CD14-positive monocyte (primary cell): ENCODE measurements around the gene ZC3H13. TPM values are rescaled to one million over a fixed set of nuclear protein-coding genes. Genes with fewer than 3 reads are reported as not detected.

Experiments
- DNase-seq, 3 donors: peaks; one replicate each; pipeline ENCODE4 v3.0.0-alpha.2; 2011 to 2022
- H2AFZ ChIP-seq: 2 replicates; pipeline ENCODE4 v1.6.0; 2012; ENCODE audit warnings: mild to moderate bottlenecking, low read depth, low read length, inconsistent platforms; ENCODE audit not compliant: insufficient read depth, poor library complexity, severe bottlenecking
- H3K27ac ChIP-seq, 2 donors: 1 replicate in 1 of 2; 2 replicates in 1 of 2; pipeline ENCODE4 v1.5.1; 2012 to 2013; ENCODE audit warnings: low read length in 2 of 2, control low read depth in 1 of 2, inconsistent platforms in 1 of 2, low read depth in 1 of 2, mild to moderate bottlenecking in 1 of 2
- H3K27me3 ChIP-seq, 2 donors: one replicate each; pipeline versions ENCODE4 v1.6.0 to v1.6.1; 2011 to 2013; ENCODE audit warnings: low read length in 2 of 2; ENCODE audit not compliant: control insufficient read depth in 2 of 2, insufficient read depth in 2 of 2
- H3K36me3 ChIP-seq, 2 donors: replicated peaks in 1 of 2; 1 replicate in 1 of 2; 2 replicates in 1 of 2; pipeline versions ENCODE4 v1.5.1 to v1.6.1; 2012 to 2013; ENCODE audit warnings: low read length in 2 of 2, control low read depth in 1 of 2, inconsistent platforms in 1 of 2, mild to moderate bottlenecking in 1 of 2; ENCODE audit not compliant: insufficient read depth in 2 of 2, control insufficient read depth in 1 of 2
- H3K4me1 ChIP-seq, 2 donors: 1 replicate in 1 of 2; 2 replicates in 1 of 2; pipeline versions ENCODE4 v1.5.1 to v1.6.1; 2012 to 2013; ENCODE audit warnings: low read length in 2 of 2, control low read depth in 1 of 2, inconsistent platforms in 1 of 2, mild to moderate bottlenecking in 1 of 2, moderate library complexity in 1 of 2; ENCODE audit not compliant: insufficient read depth in 2 of 2, control insufficient read depth in 1 of 2
- H3K4me2 ChIP-seq: replicated peaks from 2 replicates; pipeline ENCODE3; 2012; ENCODE audit warnings: low read length, moderate library complexity, mild to moderate bottlenecking; ENCODE audit not compliant: poor library complexity, severe bottlenecking; ENCODE audit errors: extremely low read depth
- H3K4me3 ChIP-seq, 3 experiments: fragments of 200-600 bp in 1 of 3; sonication (generic) in 1 of 3; replicated peaks in 1 of 3; 1 replicate in 2 of 3; 2 replicates in 1 of 3; pipeline ENCODE4 v1.5.1; 2011 to 2013; ENCODE audit warnings: low read length in 3 of 3, mild to moderate bottlenecking in 3 of 3, control low read depth in 2 of 3, low read depth in 2 of 3, inconsistent platforms in 1 of 3, moderate library complexity in 1 of 3
- H3K79me2 ChIP-seq: 2 replicates; pipeline ENCODE4 v1.6.0; 2012; ENCODE audit warnings: mild to moderate bottlenecking, control low read depth, inconsistent platforms, low read length, moderate library complexity; ENCODE audit not compliant: insufficient read depth
- H3K9ac ChIP-seq: 2 replicates; pipeline ENCODE4 v1.6.0; 2017; ENCODE audit warnings: low read length, mild to moderate bottlenecking; ENCODE audit not compliant: insufficient read depth, poor library complexity, severe bottlenecking
- H3K9me3 ChIP-seq, 2 donors: replicated peaks in 1 of 2; 1 replicate in 1 of 2; 2 replicates in 1 of 2; pipeline versions ENCODE4 v1.5.1 to v1.6.1; 2012 to 2013; ENCODE audit warnings: low read length in 2 of 2, control low read depth in 1 of 2; ENCODE audit not compliant: control insufficient read depth in 1 of 2, insufficient read depth in 1 of 2
- H4K20me1 ChIP-seq: 2 replicates; pipeline ENCODE4 v1.6.0; 2012; ENCODE audit warnings: mild to moderate bottlenecking, low read length, control low read depth, moderate library complexity; ENCODE audit not compliant: insufficient read depth
- H3K27ac Mint-ChIP-seq, 7 donors: one replicate each; pipeline ENCODE4 v1.8.0; 2020; ENCODE audit warnings: mild to moderate bottlenecking in 7 of 7, mixed read lengths in 7 of 7, moderate library complexity in 6 of 7, inconsistent platforms in 2 of 7
- H3K27me3 Mint-ChIP-seq, 3 donors: one replicate each; pipeline ENCODE4 v1.8.0; 2021 to 2022; ENCODE audit warnings: low read depth in 3 of 3, mild to moderate bottlenecking in 3 of 3, mixed read lengths in 3 of 3, moderate library complexity in 3 of 3, inconsistent platforms in 1 of 3
- H3K36me3 Mint-ChIP-seq, 2 donors: one replicate each; pipeline ENCODE4 v1.8.0; 2020; ENCODE audit warnings: mixed read lengths in 2 of 2, inconsistent platforms in 1 of 2, mild to moderate bottlenecking in 1 of 2
- H3K4me1 Mint-ChIP-seq: one replicate; pipeline ENCODE4 v1.8.0; 2020; ENCODE audit warnings: mild to moderate bottlenecking, mixed read lengths
- H3K4me3 Mint-ChIP-seq, 2 donors: one replicate each; pipeline ENCODE4 v1.8.0; 2020; ENCODE audit warnings: mild to moderate bottlenecking in 2 of 2, mixed read lengths in 2 of 2, moderate library complexity in 1 of 2
- H3K9me3 Mint-ChIP-seq, 7 donors: one replicate each; pipeline ENCODE4 v1.8.0; 2020 to 2022; ENCODE audit warnings: mixed read lengths in 7 of 7, mild to moderate bottlenecking in 6 of 7, moderate library complexity in 6 of 7, inconsistent platforms in 2 of 7
- WGBS: methylation state at CpG from one replicate; pipeline ENCODE4 v1.1.5; 2013; ENCODE audit warnings: missing lambda C conversion rate; ENCODE audit not compliant: insufficient coverage; 5-methylcytosine and 5-hydroxymethylcytosine counted together
- intact Hi-C, 2 donors: fragments of 100-400 bp; cut with micrococcal nuclease; formaldehyde crosslinking; loops; one replicate each; pipeline versions ENCODE4 v1.15.0 to v1.15.1; 2023
- polyA plus RNA-seq, 3 donors: library from polyadenylated mRNA; depleted of rRNA in 1 of 3; unstranded in 2 of 3; stranded (reverse) in 1 of 3; fragments of 300-500 nt in 2 of 3; fragments of >200 nt in 1 of 3; fragmentation: Illumina TruSeq in 2 of 3; gene quantifications; 1 replicate in 2 of 3; 2 replicates in 1 of 3; pipeline ENCODE4 v1.2.3, GENCODE V29; 2012 to 2021
- TF ChIP-seq, protein P1 (sequence below): fragments of 200-600 bp; IDR thresholded peaks from one replicate; pipeline ENCODE4 v1.8.0; 2022; ENCODE audit warnings: antibody characterized with exemption, mild to moderate bottlenecking

Gene ZC3H13
- polyA plus RNA-seq, 3 donors = 5.3 to 22.2 (median 9.7) TPM

- no CpG with 5 or more reads among the region's 1 CpG for WGBS
- Histone ChIP-seq H3K4me3 (no peak overlapping the region), H3K79me2 (no peaks in the 10 kb centered on the region), H3K27ac (no peak overlapping the region), H3K36me3 (no peaks in the 10 kb centered on the region), H3K4me2 (no peak overlapping the region), H3K4me1 (no peaks in the 10 kb centered on the region), H3K9ac (no peak overlapping the region), H3K27me3 (no peaks in the 10 kb centered on the region), H4K20me1 (no peaks in the 10 kb centered on the region), H3K9me3 (no peaks in the 10 kb centered on the region), H2AFZ (no peak overlapping the region)
- no peaks in the 10 kb centered on the region for H3K4me1 Mint-ChIP-seq
- TF ChIP-seq, protein P1, sequence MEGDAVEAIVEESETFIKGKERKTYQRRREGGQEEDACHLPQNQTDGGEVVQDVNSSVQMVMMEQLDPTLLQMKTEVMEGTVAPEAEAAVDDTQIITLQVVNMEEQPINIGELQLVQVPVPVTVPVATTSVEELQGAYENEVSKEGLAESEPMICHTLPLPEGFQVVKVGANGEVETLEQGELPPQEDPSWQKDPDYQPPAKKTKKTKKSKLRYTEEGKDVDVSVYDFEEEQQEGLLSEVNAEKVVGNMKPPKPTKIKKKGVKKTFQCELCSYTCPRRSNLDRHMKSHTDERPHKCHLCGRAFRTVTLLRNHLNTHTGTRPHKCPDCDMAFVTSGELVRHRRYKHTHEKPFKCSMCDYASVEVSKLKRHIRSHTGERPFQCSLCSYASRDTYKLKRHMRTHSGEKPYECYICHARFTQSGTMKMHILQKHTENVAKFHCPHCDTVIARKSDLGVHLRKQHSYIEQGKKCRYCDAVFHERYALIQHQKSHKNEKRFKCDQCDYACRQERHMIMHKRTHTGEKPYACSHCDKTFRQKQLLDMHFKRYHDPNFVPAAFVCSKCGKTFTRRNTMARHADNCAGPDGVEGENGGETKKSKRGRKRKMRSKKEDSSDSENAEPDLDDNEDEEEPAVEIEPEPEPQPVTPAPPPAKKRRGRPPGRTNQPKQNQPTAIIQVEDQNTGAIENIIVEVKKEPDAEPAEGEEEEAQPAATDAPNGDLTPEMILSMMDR = no peak
- no peak for DNase-seq
- no peak overlapping the region for H3K4me3 Mint-ChIP-seq
- peaks cover 0 to 2% (median 0%) of the 10 kb centered on the region in 3 donors for H3K27me3 Mint-ChIP-seq
- intact Hi-C loops = no loop called here
- no peaks in the 10 kb centered on the region for H3K9me3 Mint-ChIP-seq
- H3K27ac Mint-ChIP-seq = no peak overlapping the region
- H3K36me3 Mint-ChIP-seq = no peaks in the 10 kb centered on the region
Observed at GRCh38 chr13:45921162-45921736, 131.3 kb downstream of the ZC3H13 start.

- Mint-ChIP-seq H3K9me3 (peaks cover 0 to 1% (median 0%) of the 10 kb centered on the region in 7 donors), H3K4me1 (no peaks in the 10 kb centered on the region), H3K36me3 (no peaks in the 10 kb centered on the region), H3K27me3 (no peaks in the 10 kb centered on the region), H3K4me3 (no peak overlapping the region), H3K27ac (no peak overlapping the region)
- Histone ChIP-seq H3K4me1 (no peaks in the 10 kb centered on the region), H2AFZ (no peak overlapping the region), H3K9me3 (no peaks in the 10 kb centered on the region), H3K4me3 (no peak overlapping the region), H3K36me3 (no peaks in the 10 kb centered on the region), H3K4me2 (no peak overlapping the region), H3K9ac (no peak overlapping the region), H3K27ac (no peak overlapping the region), H3K79me2 (no peaks in the 10 kb centered on the region), H3K27me3 (no peaks in the 10 kb centered on the region), H4K20me1 (no peaks in the 10 kb centered on the region)
- TF ChIP-seq, protein P1 = no peak
- 100% methylated on average over 3 of the region's 3 CpGs for whole genome bisulfite sequencing
- intact Hi-C loops = no loop called here
- no peak for DNase-seq
Observed at GRCh38 chr13:45918597-45918996, 133.9 kb downstream of the ZC3H13 start.
